Uterus (tissue), 2 donors: ENCODE results near the gene PHLPP2.

Source experiments
- CTCF ChIP-seq, 4 experiments: fragments of 200-600 bp in 2 of 4; fragments of 450-650 bp in 2 of 4; sonication (generic) in 2 of 4; IDR thresholded peaks; one replicate each; pipeline ENCODE4 v1.5.1; 2016 to 2019; ENCODE audit warnings: antibody characterized with exemption in 4 of 4, mild to moderate bottlenecking in 2 of 4, moderate library complexity in 1 of 4
- POLR2A ChIP-seq, 2 donors: fragments of 450-650 bp; IDR thresholded peaks; one replicate each; pipeline ENCODE4 v1.6.1; 2016; ENCODE audit warnings: antibody characterized with exemption in 2 of 2, mild to moderate bottlenecking in 1 of 2, moderate library complexity in 1 of 2

GRCh38 chr16:71628810-71629209, 95.7 kb downstream of the PHLPP2 start:
- TF ChIP-seq CTCF (IDR thresholded peaks at IDR 0.05) (no peak), POLR2A (IDR thresholded peaks at IDR 0.05) (no peak)
